ENCODE data around the gene TMTC1. TPM values are rescaled to one million over a fixed set of nuclear protein-coding genes. Genes with fewer than 3 reads are reported as not detected.
"Not testable (repeated sequence)": the region's sequence is repeated elsewhere in the genome, so short reads cannot be mapped to it uniquely, and the experiment has no call there.

The TMTC1 gene
- total RNA-seq, 1 donor from 2014 or later, result not detected

- Mint-ChIP-seq H3K36me3 (ENCODE audit: low read depth) (no peaks in the 10 kb centered on the region), H3K4me3 (no peak overlapping the region)
Observed at GRCh38 chr12:29561664-29562071, 222.1 kb downstream of the TMTC1 start.

DNA sequence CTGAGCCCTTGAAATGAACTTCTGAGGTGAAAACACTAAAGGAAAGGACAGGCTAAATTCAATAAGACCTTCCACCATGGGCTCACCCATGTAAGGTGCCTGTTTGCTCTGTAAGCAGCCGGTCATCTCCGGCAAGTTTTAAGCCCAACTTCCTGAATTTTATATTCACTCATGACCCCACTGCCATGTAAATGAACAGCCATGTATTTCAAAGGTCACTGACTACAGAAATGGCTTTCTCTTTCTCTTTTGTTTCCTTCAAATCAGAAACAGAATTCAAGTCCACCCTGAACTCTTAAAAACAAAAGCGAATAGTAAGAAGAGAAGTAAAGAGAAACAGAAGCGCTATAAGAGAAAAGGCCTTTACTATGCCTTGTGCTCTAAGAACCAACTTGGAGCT lies 224.5 kb downstream of the TMTC1 start:
- CTCF ChIA-PET, result no interaction called here
- intact Hi-C loops (cut with micrococcal nuclease), result no loop called here

More at GRCh38 chr12:29561664-29562071, 222.1 kb downstream of the TMTC1 start:
- ATAC-seq (ENCODE audit: low read depth) (no peak), DNase-seq (no peak)
- intact Hi-C loops (cut with micrococcal nuclease), result no loop called here
- no peak overlapping the region for H3K27ac Mint-ChIP-seq
- H3K4me1 Mint-ChIP-seq, result no peaks in the 10 kb centered on the region
- H3K27me3 Mint-ChIP-seq, result peaks cover 3% of the 10 kb centered on the region
- no peak for TF ChIP-seq CTCF (IDR thresholded peaks at IDR 0.05)
- ChIA-PET POLR2A (no interaction called here), CTCF (no interaction called here)
- no peaks in the 10 kb centered on the region for H3K9me3 Mint-ChIP-seq

GRCh38 chr12:29556363-29556762 lies 227.4 kb downstream of the TMTC1 start:
- DNase-seq (no peak), ATAC-seq (ENCODE audit: low read depth) (no peak)
- POLR2A ChIA-PET, result no interaction called here
- Mint-ChIP-seq H3K9me3 (peaks cover 3% of the 10 kb centered on the region), H3K4me3 (no peak overlapping the region), H3K27ac (no peak overlapping the region), H3K36me3 (ENCODE audit: low read depth) (no peaks in the 10 kb centered on the region), H3K4me1 (no peaks in the 10 kb centered on the region), H3K27me3 (peaks cover 3% of the 10 kb centered on the region)
- no peak for TF ChIP-seq CTCF (IDR thresholded peaks at IDR 0.05)
- CTCF ChIA-PET, result no interaction called here
- intact Hi-C loops (cut with micrococcal nuclease), result no loop called here

More for the DNA sequence above, 224.5 kb downstream of the TMTC1 start:
- DNase-seq (no peak), ATAC-seq (ENCODE audit: low read depth) (no peak)
- no peaks in the 10 kb centered on the region for H3K4me1 Mint-ChIP-seq
- no peak overlapping the region for H3K4me3 Mint-ChIP-seq
- H3K27me3 Mint-ChIP-seq, result peaks cover 3% of the 10 kb centered on the region
- H3K27ac Mint-ChIP-seq, result no peak overlapping the region
- H3K36me3 Mint-ChIP-seq (ENCODE audit: low read depth), result no peaks in the 10 kb centered on the region
- no peak for TF ChIP-seq CTCF (IDR thresholded peaks at IDR 0.05)
- POLR2A ChIA-PET, result no interaction called here
- peaks cover 3% of the 10 kb centered on the region for H3K9me3 Mint-ChIP-seq

DNA sequence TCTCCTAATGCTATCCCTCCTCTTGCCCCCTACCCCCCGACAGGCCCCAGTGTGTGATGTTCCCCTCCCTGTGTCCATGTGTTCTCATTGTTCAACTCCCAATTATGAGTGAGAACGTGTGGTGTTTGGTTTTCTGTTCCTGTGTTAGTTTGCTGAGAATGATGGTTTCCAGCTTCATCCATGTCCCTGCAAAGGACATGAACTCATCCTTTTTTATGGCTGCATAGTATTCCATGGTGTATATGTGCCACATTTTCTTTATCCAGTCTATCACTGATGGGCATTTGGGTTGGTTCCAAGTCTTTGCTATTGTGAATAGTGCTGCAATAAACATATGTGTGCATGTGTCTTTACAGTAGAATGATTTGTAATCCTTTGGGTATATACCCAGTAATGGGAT lies 228.3 kb downstream of the TMTC1 start:
- POLR2A ChIA-PET; H3K27me3 Mint-ChIP-seq; intact Hi-C loops (cut with micrococcal nuclease); H3K27ac Mint-ChIP-seq; CTCF ChIA-PET; H3K4me1 Mint-ChIP-seq; ATAC-seq (ENCODE audit: low read depth); DNase-seq; H3K36me3 Mint-ChIP-seq (ENCODE audit: low read depth); H3K9me3 Mint-ChIP-seq; H3K4me3 Mint-ChIP-seq: not testable (repeated sequence)

GRCh38 chr12:29552994-29553748 lies 230.6 kb downstream of the TMTC1 start:
- ChIA-PET CTCF (interaction anchor here (0.7 to 2.9 kb wide), 4 partner anchors 10 to 1292 kb away, joined by 3 to 34 read pairs (median 4); no protein-coding TSS in a partner anchor), POLR2A (no interaction called here)
- Mint-ChIP-seq H3K9me3 (peaks cover 3% of the 10 kb centered on the region), H3K27ac (no peak overlapping the region), H3K27me3 (peaks cover 1% of the 10 kb centered on the region), H3K4me3 (no peak overlapping the region), H3K4me1 (no peaks in the 10 kb centered on the region), H3K36me3 (ENCODE audit: low read depth) (no peaks in the 10 kb centered on the region)
- intact Hi-C loops (cut with micrococcal nuclease), result loop anchor here (1.0 kb wide), 2 partner anchors 1254 to 1291 kb away; no protein-coding TSS in a partner anchor
- no peak for ATAC-seq (ENCODE audit: low read depth)
- no peak for DNase-seq
- TF ChIP-seq CTCF (IDR thresholded peaks at IDR 0.05), result no peak
